Measurements from ENCODE around the gene HDAC4.

DNA sequence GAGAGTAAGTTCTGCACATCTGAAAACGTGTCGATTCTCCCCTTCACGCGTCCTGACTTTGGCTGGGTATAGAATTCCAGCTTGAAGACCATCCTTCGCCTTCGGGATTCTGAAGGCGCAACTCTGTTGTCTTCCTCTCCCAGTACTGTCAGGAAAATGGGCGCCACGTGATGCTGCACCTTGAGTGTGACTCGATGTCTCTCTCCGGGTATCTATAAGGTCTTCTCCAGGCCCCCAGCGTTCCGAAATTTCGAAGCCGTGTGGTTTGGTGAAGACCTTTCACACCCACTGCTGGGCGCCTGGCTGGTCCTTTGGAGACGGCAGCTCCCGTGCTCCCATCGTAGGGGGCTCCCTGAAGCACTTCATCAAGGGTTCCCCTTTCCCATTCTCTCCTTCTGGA lies 203.7 kb downstream of the HDAC4 start:
- TF ChIP-seq JUND (IDR thresholded peaks at IDR 0.05; ENCODE audit: low read length), result no peak
- TF ChIP-seq EZH2 (IDR thresholded peaks at IDR 0.05; ENCODE audit: low read depth, low read length, severe bottlenecking), result no peak
- TF ChIP-seq TAF1 (IDR thresholded peaks at IDR 0.05; ENCODE audit: low read depth, low read length), result no peak
- TF ChIP-seq, protein P1, sequence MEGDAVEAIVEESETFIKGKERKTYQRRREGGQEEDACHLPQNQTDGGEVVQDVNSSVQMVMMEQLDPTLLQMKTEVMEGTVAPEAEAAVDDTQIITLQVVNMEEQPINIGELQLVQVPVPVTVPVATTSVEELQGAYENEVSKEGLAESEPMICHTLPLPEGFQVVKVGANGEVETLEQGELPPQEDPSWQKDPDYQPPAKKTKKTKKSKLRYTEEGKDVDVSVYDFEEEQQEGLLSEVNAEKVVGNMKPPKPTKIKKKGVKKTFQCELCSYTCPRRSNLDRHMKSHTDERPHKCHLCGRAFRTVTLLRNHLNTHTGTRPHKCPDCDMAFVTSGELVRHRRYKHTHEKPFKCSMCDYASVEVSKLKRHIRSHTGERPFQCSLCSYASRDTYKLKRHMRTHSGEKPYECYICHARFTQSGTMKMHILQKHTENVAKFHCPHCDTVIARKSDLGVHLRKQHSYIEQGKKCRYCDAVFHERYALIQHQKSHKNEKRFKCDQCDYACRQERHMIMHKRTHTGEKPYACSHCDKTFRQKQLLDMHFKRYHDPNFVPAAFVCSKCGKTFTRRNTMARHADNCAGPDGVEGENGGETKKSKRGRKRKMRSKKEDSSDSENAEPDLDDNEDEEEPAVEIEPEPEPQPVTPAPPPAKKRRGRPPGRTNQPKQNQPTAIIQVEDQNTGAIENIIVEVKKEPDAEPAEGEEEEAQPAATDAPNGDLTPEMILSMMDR (IDR thresholded peaks at IDR 0.05; ENCODE audit: control extremely low read depth in 1 of 3, insufficient read depth in 1 of 3, low read depth in 1 of 3, low read length in 3 of 3), result no peak
- TF ChIP-seq POLR2AphosphoS5 (IDR thresholded peaks at IDR 0.05; ENCODE audit: low read depth, low read length), result no peak

All from H1 (cell line).